Measurements from ENCODE around the gene CCNQ.

The CCNQ gene

DNA sequence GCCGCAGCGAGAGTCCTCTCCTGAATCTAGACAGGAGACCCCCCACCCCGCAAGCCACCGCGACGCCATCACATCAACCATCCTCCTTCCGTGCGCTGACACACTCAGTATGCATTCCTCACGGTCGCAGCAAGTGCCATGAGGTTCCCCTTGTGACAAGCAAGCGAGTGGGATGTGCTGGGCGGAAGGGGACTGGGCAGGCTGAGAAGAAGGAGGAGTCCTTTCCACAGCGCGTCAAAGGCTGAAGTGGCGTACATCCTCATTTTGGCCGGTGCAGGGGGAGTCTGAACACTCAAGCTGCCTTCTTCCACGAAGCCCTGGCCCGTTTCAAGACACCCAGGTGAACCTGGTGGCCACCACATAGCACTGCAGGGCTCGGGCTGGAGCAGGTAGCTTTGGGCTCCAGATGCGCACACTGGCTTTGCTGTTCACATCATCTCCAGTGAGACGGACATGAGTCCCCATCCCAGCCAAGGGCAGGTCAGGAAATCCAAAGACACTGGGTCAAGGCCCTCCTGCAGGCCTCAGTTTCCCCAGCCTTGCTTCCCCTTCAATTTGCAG lies 30.4 kb downstream of the CCNQ start:
- TF ChIP-seq CREB1 (IDR thresholded peaks at IDR 0.05; ENCODE audit: low read depth) (no peak), TCF12 (IDR thresholded peaks at IDR 0.05; ENCODE audit: low read depth) (no peak), CEBPB (IDR thresholded peaks at IDR 0.05) (no peak), ZBTB7A (IDR thresholded peaks at IDR 0.05; ENCODE audit: low read depth) (no peak), RAD21 (IDR thresholded peaks at IDR 0.05; ENCODE audit: low read depth) (no peak)
- TF ChIP-seq, protein P1, sequence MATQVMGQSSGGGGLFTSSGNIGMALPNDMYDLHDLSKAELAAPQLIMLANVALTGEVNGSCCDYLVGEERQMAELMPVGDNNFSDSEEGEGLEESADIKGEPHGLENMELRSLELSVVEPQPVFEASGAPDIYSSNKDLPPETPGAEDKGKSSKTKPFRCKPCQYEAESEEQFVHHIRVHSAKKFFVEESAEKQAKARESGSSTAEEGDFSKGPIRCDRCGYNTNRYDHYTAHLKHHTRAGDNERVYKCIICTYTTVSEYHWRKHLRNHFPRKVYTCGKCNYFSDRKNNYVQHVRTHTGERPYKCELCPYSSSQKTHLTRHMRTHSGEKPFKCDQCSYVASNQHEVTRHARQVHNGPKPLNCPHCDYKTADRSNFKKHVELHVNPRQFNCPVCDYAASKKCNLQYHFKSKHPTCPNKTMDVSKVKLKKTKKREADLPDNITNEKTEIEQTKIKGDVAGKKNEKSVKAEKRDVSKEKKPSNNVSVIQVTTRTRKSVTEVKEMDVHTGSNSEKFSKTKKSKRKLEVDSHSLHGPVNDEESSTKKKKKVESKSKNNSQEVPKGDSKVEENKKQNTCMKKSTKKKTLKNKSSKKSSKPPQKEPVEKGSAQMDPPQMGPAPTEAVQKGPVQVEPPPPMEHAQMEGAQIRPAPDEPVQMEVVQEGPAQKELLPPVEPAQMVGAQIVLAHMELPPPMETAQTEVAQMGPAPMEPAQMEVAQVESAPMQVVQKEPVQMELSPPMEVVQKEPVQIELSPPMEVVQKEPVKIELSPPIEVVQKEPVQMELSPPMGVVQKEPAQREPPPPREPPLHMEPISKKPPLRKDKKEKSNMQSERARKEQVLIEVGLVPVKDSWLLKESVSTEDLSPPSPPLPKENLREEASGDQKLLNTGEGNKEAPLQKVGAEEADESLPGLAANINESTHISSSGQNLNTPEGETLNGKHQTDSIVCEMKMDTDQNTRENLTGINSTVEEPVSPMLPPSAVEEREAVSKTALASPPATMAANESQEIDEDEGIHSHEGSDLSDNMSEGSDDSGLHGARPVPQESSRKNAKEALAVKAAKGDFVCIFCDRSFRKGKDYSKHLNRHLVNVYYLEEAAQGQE (IDR thresholded peaks at IDR 0.05; ENCODE audit: low read depth): no peak

DNA sequence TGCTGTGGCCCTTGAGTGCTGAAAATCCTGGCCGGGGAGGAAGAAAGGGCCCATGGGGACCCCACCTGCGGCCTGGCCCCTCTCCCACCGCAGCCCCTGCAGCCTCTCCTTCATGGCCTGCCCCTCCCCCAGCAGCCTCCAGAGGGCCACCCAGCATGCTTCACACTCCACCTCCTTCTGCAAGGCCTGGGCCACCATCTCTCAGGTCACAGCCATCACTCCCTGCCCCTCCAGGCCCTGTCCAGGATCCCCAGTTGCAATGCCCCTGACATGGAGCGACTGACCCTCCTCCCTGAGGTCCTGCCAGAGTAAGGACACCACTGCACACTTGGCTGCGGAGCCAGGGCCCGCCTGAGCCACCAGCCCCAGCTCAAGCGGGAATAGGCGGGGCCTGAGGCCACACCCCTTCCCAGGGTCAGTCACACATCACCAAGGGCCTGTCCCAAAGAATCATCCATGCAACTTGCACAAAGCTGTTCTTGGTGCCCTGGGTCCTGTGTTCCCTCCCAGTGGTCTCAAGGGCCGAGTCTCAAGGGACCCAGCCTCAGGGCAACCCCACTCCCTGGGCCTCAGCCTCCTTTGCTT lies 32.9 kb downstream of the CCNQ start:
- TF ChIP-seq RAD21 (IDR thresholded peaks at IDR 0.05; ENCODE audit: low read depth) (no peak), TCF12 (IDR thresholded peaks at IDR 0.05; ENCODE audit: low read depth) (no peak), TEAD4 (IDR thresholded peaks at IDR 0.05) (no peak), FOXM1 (IDR thresholded peaks at IDR 0.05; ENCODE audit: borderline replicate concordance, low read depth) (no peak), YY1 (IDR thresholded peaks at IDR 0.05; ENCODE audit: low read depth) (no peak), MAX (IDR thresholded peaks at IDR 0.05) (no peak), TAF1 (IDR thresholded peaks at IDR 0.05; ENCODE audit: low read depth) (no peak), EP300 (IDR thresholded peaks at IDR 0.05; ENCODE audit: borderline replicate concordance) (no peak), NFIC (IDR thresholded peaks at IDR 0.05) (no peak), EGR1 (IDR thresholded peaks at IDR 0.05) (no peak), CREB1 (IDR thresholded peaks at IDR 0.05; ENCODE audit: low read depth) (no peak)
- TF ChIP-seq, protein P1 (IDR thresholded peaks at IDR 0.05; ENCODE audit: low read depth): no peak

GRCh38 chrX:153564047-153564606 lies 34.8 kb downstream of the CCNQ start:
- no peak for TF ChIP-seq NFIC (IDR thresholded peaks at IDR 0.05)
- no peak for TF ChIP-seq CEBPB (IDR thresholded peaks at IDR 0.05)
- no peak for TF ChIP-seq MAX (IDR thresholded peaks at IDR 0.05)
- no peak for TF ChIP-seq CREB1 (IDR thresholded peaks at IDR 0.05; ENCODE audit: low read depth)
- no peak for TF ChIP-seq USF1 (IDR thresholded peaks at IDR 0.05)
- TF ChIP-seq TAF1 (IDR thresholded peaks at IDR 0.05; ENCODE audit: low read depth): no peak
- TF ChIP-seq TCF12 (IDR thresholded peaks at IDR 0.05; ENCODE audit: low read depth): no peak
- TF ChIP-seq, protein P1 (IDR thresholded peaks at IDR 0.05; ENCODE audit: low read depth): no peak
- TF ChIP-seq TEAD4 (IDR thresholded peaks at IDR 0.05): no peak
- TF ChIP-seq FOXM1 (IDR thresholded peaks at IDR 0.05; ENCODE audit: borderline replicate concordance, low read depth): no peak
- TF ChIP-seq ZBTB7A (IDR thresholded peaks at IDR 0.05; ENCODE audit: low read depth): no peak

GRCh38 chrX:153562546-153562945 lies 36.4 kb downstream of the CCNQ start:
- TF ChIP-seq ZBTB7A (IDR thresholded peaks at IDR 0.05; ENCODE audit: low read depth) (no peak), USF1 (IDR thresholded peaks at IDR 0.05) (no peak), CREB1 (IDR thresholded peaks at IDR 0.05; ENCODE audit: low read depth) (no peak), RAD21 (IDR thresholded peaks at IDR 0.05; ENCODE audit: low read depth) (no peak), CEBPB (IDR thresholded peaks at IDR 0.05) (no peak)
- TF ChIP-seq, protein P1 (IDR thresholded peaks at IDR 0.05; ENCODE audit: low read depth): no peak

Measured in Ishikawa (cell line).